Chondrocyte (in vitro differentiated cells): ENCODE measurements around the gene PNLIPRP2. TPM values are rescaled to one million over a fixed set of nuclear protein-coding genes. Genes with fewer than 3 reads are reported as not detected.

Experiments
- DNase-seq: peaks from one replicate; pipeline ENCODE4 v3.0.0; 2021; ENCODE audit warnings: mixed read lengths, low spot score
- H3K27ac Mint-ChIP-seq: one replicate; pipeline ENCODE4 v1.8.0; 2021; ENCODE audit warnings: mild to moderate bottlenecking, moderate library complexity, mixed read lengths; ENCODE audit not compliant: unreplicated experiment
- H3K27me3 Mint-ChIP-seq: 2 replicates; pipeline ENCODE4 v1.8.0; 2021; ENCODE audit warnings: low read depth, mixed read lengths
- H3K36me3 Mint-ChIP-seq: 2 replicates; pipeline ENCODE4 v1.8.0; 2021; ENCODE audit warnings: low read depth, mixed read lengths
- H3K4me1 Mint-ChIP-seq: 2 replicates; pipeline ENCODE4 v1.8.0; 2021; ENCODE audit warnings: low read depth, mild to moderate bottlenecking, mixed read lengths
- H3K4me3 Mint-ChIP-seq: one replicate; pipeline ENCODE4 v1.8.0; 2021; ENCODE audit warnings: mild to moderate bottlenecking, moderate library complexity, mixed read lengths; ENCODE audit not compliant: unreplicated experiment
- H3K9me3 Mint-ChIP-seq: 2 replicates; pipeline ENCODE4 v1.8.0; 2021; ENCODE audit warnings: low read depth, mixed read lengths
- total RNA-seq: library from RNA; stranded (reverse); gene quantifications from 3 replicates; pipeline ENCODE4 v1.2.1, GENCODE V29; 2021
- TF ChIP-seq, protein P1 (sequence below): fragments of 200-600 bp; sonication (generic); IDR thresholded peaks from 2 replicates; pipeline ENCODE4 v1.5.0; 2021; ENCODE audit warnings: antibody characterized with exemption, mild to moderate bottlenecking, moderate library complexity

The PNLIPRP2 gene
- total RNA-seq, 1 donor from 2014 or later = not detected

DNA sequence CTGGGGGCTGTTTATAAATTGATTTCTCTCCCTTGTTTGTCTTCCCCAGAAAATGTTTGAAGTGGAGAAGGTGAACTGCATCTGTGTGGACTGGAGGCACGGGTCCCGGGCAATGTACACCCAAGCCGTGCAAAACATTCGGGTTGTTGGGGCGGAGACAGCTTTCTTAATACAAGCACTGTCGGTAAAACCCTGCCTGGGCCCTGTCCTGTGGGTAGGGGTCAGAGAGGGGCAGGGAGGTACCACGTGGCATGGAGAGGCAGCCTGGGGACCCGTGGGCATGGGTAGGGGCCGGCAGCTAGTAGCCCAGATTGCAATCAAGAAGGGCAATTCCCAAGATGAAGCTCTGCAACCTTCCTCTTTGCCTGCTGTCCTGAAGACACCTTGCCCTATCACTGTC lies 6.1 kb downstream of the PNLIPRP2 start:
- TF ChIP-seq, protein P1, sequence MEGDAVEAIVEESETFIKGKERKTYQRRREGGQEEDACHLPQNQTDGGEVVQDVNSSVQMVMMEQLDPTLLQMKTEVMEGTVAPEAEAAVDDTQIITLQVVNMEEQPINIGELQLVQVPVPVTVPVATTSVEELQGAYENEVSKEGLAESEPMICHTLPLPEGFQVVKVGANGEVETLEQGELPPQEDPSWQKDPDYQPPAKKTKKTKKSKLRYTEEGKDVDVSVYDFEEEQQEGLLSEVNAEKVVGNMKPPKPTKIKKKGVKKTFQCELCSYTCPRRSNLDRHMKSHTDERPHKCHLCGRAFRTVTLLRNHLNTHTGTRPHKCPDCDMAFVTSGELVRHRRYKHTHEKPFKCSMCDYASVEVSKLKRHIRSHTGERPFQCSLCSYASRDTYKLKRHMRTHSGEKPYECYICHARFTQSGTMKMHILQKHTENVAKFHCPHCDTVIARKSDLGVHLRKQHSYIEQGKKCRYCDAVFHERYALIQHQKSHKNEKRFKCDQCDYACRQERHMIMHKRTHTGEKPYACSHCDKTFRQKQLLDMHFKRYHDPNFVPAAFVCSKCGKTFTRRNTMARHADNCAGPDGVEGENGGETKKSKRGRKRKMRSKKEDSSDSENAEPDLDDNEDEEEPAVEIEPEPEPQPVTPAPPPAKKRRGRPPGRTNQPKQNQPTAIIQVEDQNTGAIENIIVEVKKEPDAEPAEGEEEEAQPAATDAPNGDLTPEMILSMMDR = no peak
- H3K4me1 Mint-ChIP-seq = no peaks in the 10 kb centered on the region
- no peak overlapping the region for H3K27ac Mint-ChIP-seq
- no peaks in the 10 kb centered on the region for H3K36me3 Mint-ChIP-seq
- H3K9me3 Mint-ChIP-seq = no peaks in the 10 kb centered on the region
- H3K27me3 Mint-ChIP-seq = peaks cover 44% of the 10 kb centered on the region
- no peak for DNase-seq
- no peak overlapping the region for H3K4me3 Mint-ChIP-seq

DNA sequence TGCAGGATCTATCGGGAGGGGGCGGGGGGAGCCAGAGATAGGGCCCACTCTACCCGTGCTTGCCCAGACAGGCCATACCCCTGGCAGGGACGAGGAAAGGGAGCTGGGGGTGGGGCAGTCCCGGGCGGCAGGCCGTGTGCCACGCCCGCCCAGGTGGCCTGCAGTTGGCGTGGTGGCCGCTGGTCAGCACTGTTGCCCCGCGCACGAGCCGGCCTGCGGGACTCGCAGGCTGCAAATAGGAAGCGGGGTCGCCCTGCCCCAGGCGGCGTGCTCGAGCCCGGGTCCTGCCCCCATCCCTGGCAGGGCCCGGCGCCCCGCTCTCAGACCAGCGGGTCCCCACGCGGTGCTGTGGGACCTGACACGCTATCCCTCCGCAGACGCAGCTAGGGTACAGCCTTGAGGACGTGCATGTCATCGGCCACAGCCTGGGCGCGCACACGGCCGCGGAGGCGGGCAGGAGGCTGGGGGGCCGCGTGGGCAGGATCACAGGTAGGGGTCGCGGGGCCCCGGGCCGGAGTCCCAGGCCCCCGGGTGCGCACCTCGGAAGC lies 6.7 kb downstream of the PNLIPRP2 start:
- H3K9me3 Mint-ChIP-seq = no peaks in the 10 kb centered on the region
- TF ChIP-seq, protein P1 = peak; percentile 71
- no peak for DNase-seq
- no peaks in the 10 kb centered on the region for H3K36me3 Mint-ChIP-seq
- no peaks in the 10 kb centered on the region for H3K4me1 Mint-ChIP-seq
- H3K4me3 Mint-ChIP-seq = no peak overlapping the region
- no peak overlapping the region for H3K27ac Mint-ChIP-seq
- peaks cover 39% of the 10 kb centered on the region for H3K27me3 Mint-ChIP-seq

DNA sequence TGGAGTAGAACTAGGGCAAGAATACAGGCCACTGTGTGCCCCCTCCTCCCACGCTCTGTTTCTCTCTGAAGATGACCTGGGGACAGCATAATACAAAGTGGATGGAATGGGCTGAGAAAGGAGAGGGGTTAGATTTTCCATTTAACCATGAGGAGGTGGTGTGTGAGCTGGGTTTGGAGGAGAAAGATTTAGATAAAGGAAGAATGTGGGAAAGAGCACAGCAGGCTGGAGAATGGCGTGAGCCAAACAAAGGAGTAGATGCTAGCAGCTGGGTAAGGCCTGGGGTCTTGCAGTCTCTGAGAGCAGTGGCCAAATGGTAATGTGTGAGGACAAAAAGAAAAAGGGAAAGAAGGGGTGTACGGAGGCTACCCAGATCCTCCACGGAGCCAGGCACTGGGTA lies 8.6 kb downstream of the PNLIPRP2 start:
- DNase-seq = no peak
- no peaks in the 10 kb centered on the region for H3K4me1 Mint-ChIP-seq
- H3K4me3 Mint-ChIP-seq = no peak overlapping the region
- no peak overlapping the region for H3K27ac Mint-ChIP-seq
- H3K36me3 Mint-ChIP-seq = no peaks in the 10 kb centered on the region
- TF ChIP-seq, protein P1 = no peak
- H3K9me3 Mint-ChIP-seq = no peaks in the 10 kb centered on the region
- peaks cover 31% of the 10 kb centered on the region for H3K27me3 Mint-ChIP-seq

DNA sequence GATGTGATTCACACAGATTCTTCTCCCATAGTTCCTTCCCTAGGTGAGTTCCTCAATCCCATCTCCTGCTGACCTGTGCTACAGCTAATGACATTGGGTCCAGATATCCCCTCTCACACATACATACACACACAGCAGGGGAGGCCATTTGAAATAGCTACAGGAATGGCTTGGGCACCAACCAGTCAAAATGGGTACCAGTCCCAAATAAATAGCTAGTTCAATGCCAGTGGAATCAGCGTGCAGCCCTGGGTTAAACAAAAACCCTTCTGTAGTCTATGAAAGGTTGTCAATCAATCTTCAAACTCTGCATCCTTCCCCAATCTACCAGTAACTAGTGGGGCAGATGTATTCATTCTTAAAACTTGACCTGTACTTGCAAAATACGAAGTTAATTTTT lies 9.3 kb downstream of the PNLIPRP2 start:
- H3K27ac Mint-ChIP-seq = no peak overlapping the region
- no peaks in the 10 kb centered on the region for H3K9me3 Mint-ChIP-seq

GRCh38 chr10:116631871-116632295 lies 11.1 kb downstream of the PNLIPRP2 start:
- Mint-ChIP-seq H3K4me3 (no peak overlapping the region), H3K36me3 (no peaks in the 10 kb centered on the region), H3K4me1 (no peaks in the 10 kb centered on the region), H3K27me3 (peaks cover 20% of the 10 kb centered on the region), H3K9me3 (no peaks in the 10 kb centered on the region), H3K27ac (no peak overlapping the region)
- TF ChIP-seq, protein P1 = no peak
- no peak for DNase-seq

More for the DNA sequence above, 9.3 kb downstream of the PNLIPRP2 start:
- Mint-ChIP-seq H3K36me3 (no peaks in the 10 kb centered on the region), H3K27me3 (peaks cover 30% of the 10 kb centered on the region), H3K4me3 (no peak overlapping the region), H3K4me1 (no peaks in the 10 kb centered on the region)
- TF ChIP-seq, protein P1 = no peak
- DNase-seq = no peak
